HFF-Myc (cell line): ENCODE results near the gene CORO1C.

Experiments
- DNase-seq: peaks from one replicate; pipeline ENCODE4 v3.0.0-alpha.2; 2011; ENCODE audit warnings: low read depth; ENCODE audit errors: extremely low read depth
- H3K4me3 ChIP-seq: replicated peaks from 2 replicates; pipeline ENCODE4 v1.5.1; 2011; ENCODE audit warnings: low read depth, mild to moderate bottlenecking, control low read depth, low read length
- CTCF ChIP-seq: IDR thresholded peaks from 2 replicates; pipeline ENCODE4 v1.5.1; 2012; ENCODE audit warnings: mild to moderate bottlenecking, low read depth, low read length, control low read depth; ENCODE audit errors: missing control alignments

CORO1C gene

GRCh38 chr12:108610856-108611605 is 120.3 kb downstream of the CORO1C start:
- DNase-seq = no peak

GRCh38 chr12:108610336-108610815 is 120.9 kb downstream of the CORO1C start:
- no peak overlapping the region for H3K4me3 ChIP-seq
- no peak for DNase-seq
- TF ChIP-seq CTCF = no peak

More at GRCh38 chr12:108610856-108611605, 120.3 kb downstream of the CORO1C start:
- no peak for TF ChIP-seq CTCF
- no peak overlapping the region for H3K4me3 ChIP-seq

GRCh38 chr12:108609537-108610335 is 121.6 kb downstream of the CORO1C start:
- TF ChIP-seq CTCF = no peak
- no peak overlapping the region for H3K4me3 ChIP-seq
- DNase-seq = peak; percentile 95

GRCh38 chr12:108608616-108609015 is 122.7 kb downstream of the CORO1C start:
- no peak overlapping the region for H3K4me3 ChIP-seq
- TF ChIP-seq CTCF = no peak
- DNase-seq = no peak

GRCh38 chr12:108607981-108608600 is 123.2 kb downstream of the CORO1C start:
- no peak for DNase-seq
- no peak for TF ChIP-seq CTCF

GRCh38 chr12:108606492-108606891 is 124.8 kb downstream of the CORO1C start:
- no peak for DNase-seq
- no peak for TF ChIP-seq CTCF

More at GRCh38 chr12:108607981-108608600, 123.2 kb downstream of the CORO1C start:
- H3K4me3 ChIP-seq = no peak overlapping the region

More at GRCh38 chr12:108606492-108606891, 124.8 kb downstream of the CORO1C start:
- no peak overlapping the region for H3K4me3 ChIP-seq
